ENCODE results near the gene CCDC88A. TPM values are rescaled to one million over a fixed set of nuclear protein-coding genes. Genes with fewer than 3 reads are reported as not detected.
"Not testable (repeated sequence)": the region's sequence is repeated elsewhere in the genome, so short reads cannot be mapped to it uniquely, and the experiment has no call there.

CCDC88A gene, protein sequence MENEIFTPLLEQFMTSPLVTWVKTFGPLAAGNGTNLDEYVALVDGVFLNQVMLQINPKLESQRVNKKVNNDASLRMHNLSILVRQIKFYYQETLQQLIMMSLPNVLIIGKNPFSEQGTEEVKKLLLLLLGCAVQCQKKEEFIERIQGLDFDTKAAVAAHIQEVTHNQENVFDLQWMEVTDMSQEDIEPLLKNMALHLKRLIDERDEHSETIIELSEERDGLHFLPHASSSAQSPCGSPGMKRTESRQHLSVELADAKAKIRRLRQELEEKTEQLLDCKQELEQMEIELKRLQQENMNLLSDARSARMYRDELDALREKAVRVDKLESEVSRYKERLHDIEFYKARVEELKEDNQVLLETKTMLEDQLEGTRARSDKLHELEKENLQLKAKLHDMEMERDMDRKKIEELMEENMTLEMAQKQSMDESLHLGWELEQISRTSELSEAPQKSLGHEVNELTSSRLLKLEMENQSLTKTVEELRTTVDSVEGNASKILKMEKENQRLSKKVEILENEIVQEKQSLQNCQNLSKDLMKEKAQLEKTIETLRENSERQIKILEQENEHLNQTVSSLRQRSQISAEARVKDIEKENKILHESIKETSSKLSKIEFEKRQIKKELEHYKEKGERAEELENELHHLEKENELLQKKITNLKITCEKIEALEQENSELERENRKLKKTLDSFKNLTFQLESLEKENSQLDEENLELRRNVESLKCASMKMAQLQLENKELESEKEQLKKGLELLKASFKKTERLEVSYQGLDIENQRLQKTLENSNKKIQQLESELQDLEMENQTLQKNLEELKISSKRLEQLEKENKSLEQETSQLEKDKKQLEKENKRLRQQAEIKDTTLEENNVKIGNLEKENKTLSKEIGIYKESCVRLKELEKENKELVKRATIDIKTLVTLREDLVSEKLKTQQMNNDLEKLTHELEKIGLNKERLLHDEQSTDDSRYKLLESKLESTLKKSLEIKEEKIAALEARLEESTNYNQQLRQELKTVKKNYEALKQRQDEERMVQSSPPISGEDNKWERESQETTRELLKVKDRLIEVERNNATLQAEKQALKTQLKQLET (N-terminal part only)
- 10 to 100 TPM; 15.1 to 49.4 TPM for total RNA-seq

DNA sequence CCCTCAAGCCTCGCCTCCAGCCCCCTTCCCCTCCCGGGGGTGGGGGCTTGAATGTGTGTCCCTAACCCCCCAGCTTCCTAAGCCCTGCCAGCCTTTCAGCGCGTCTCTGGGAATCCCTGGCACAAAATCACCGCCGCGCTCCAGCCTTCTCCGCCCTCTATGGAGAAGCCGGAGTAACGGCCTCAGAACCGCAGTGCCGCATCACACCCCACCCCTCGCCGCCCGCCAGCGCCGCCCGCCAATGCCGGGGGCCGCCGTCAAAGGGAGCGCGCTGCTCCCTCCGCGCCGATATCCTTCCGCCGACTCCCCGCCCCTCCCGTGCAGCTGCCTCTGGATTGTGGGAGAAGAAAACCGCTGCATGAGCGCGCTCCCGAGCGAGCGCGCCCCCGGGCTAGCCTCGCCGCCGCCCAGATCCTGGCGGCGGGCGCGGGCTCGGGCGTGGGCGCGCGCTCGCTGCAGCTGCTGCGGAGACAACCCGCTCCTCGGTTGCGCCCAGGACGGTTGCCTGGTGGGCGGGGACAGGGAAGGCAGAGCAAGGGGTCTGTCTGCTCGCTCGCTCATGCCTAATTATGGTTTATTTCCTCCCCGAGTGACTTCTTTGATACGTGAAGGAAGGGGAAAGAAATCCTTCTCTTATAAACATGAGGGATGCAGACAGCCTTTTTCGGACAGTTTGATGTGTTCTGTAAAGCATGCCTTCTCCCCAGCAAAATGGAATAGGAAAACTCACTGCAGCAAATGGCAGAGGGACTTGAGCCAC, at the start of gene CCDC88A:
TSS of gene CCDC88A (minus strand) at position 178 of the 760 bp plus-strand sequence. CDS start 777 bp downstream, outside the sequence.
- Mint-ChIP-seq H3K4me1 (ENCODE audit: low read depth in 2 of 2) (peaks cover 25 to 39% of the 10 kb centered on the region in 2 donors), H3K9me3 (no peaks in the 10 kb centered on the region), H3K27me3 (peaks cover 12% of the 10 kb centered on the region in 2 donors), H3K36me3 (no peaks in the 10 kb centered on the region), H3K27ac (peak within 1 kb of the TSS; percentile 38 to 77), H3K4me3 (peak within 1 kb of the TSS; percentile 94)
- ATAC-seq: peak; percentile 93 to 95
- DNase-seq (ENCODE audit: low spot score): peak; percentile 91

DNA sequence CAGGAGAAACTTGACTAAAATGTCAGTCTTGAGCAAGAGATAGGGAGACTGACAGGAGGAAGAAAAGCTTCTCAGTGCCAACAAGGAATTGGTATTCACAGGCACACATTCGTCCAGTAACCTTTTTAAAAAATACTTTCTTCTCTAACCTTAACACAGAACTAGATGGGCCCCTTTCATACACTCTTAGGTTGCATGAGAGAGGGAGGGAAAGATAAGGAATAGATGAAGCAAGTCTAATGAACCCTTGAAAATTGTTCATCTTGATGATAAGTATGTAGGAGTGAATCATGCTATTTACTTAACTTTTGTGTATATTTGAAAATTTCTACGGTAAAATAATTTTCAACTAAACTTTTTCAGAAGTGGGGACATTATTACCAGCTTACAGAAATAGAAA, 42.0 kb upstream of the CCDC88A start:
- Mint-ChIP-seq H3K9me3 (no peaks in the 10 kb centered on the region), H3K4me3 (no peak overlapping the region), H3K27me3 (peaks cover 20 to 29% of the 10 kb centered on the region in 2 donors), H3K36me3 (peaks cover 4% of the 10 kb centered on the region), H3K27ac (no peak overlapping the region), H3K4me1 (ENCODE audit: low read depth in 2 of 2) (no peaks in the 10 kb centered on the region)
- ATAC-seq (no peak), DNase-seq (ENCODE audit: low spot score) (no peak)

DNA sequence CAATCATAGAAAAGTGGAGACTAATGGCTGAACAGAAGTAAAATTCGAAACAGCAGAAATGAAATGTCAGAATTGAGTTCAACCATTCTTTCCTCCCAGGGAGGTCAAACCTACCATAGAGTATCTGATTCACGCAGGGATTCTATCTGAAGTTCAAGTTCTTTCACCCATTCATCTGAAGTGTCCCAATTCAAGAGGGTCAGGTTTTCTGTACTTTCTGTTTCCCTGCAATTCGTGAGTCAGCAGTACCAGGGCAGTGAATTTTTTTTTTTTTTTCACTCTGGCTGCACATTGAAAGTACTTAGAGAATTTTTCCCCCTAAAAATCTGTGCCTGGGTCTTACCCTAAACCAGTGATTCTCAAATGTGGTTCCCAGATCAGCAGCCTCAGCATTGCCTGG, 40.9 kb upstream of the CCDC88A start:
- no peak for ATAC-seq
- Mint-ChIP-seq H3K27me3 (peaks cover 18 to 19% of the 10 kb centered on the region in 2 donors), H3K36me3 (peaks cover 4% of the 10 kb centered on the region), H3K9me3 (no peaks in the 10 kb centered on the region), H3K4me1 (ENCODE audit: low read depth in 2 of 2) (no peaks in the 10 kb centered on the region), H3K27ac (no peak overlapping the region), H3K4me3 (no peak overlapping the region)
- no peak for DNase-seq (ENCODE audit: low spot score)

DNA sequence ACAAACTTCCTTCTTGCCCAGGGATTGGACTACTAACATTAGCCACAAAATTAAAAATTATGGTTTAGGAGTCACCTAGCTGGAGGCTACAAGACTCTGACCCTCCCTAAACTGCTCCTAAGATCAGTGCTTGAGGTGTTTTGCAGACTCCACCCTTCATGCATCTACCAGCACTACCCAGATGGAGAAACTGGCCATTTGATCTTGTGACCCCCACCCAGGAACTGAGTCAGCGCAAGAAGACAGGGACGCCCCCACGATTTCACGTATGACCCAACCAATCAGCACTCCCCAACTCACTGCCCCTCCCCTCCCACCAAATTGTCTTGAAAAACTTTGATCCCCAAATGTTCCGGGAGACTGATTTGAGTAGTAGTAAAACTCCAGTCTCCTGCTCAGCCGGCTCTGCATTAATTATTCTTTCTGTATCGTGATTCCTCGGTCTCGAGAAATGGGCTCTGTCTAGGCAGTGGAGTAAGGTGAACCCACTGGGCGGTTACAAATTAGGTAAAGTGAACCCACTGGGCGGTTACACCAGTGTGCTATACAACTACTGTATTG, 40.1 kb upstream of the CCDC88A start:
- peaks cover under 1% of the 10 kb centered on the region for H3K36me3 Mint-ChIP-seq
- no peak for DNase-seq (ENCODE audit: low spot score)
- no peaks in the 10 kb centered on the region for H3K9me3 Mint-ChIP-seq
- no peak overlapping the region for H3K4me3 Mint-ChIP-seq
- peaks cover 10 to 16% of the 10 kb centered on the region in 2 donors for H3K27me3 Mint-ChIP-seq
- H3K4me1 Mint-ChIP-seq (ENCODE audit: low read depth in 2 of 2): no peaks in the 10 kb centered on the region
- H3K27ac Mint-ChIP-seq: no peak overlapping the region
- no peak for ATAC-seq

DNA sequence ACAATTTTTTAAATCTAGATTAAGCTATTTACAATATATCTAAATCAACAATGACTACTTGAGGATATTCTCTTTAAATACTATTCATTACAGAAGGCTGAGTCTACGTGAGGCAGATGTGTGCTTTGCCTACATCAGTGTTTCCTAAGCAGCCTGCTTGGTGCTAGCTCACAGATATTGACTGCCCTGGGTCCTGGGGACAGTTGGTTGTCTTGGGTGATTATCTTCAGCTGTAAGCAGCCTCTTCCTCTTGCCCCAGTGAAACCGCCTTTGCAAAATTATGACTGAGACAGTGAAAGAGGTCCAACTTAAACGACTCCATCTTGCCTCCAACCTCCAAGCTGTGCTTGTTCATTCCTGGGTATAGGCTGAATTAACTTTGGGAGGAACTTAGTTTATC, 39.6 kb upstream of the CCDC88A start:
- Mint-ChIP-seq H3K36me3 (no peaks in the 10 kb centered on the region), H3K27ac (no peak overlapping the region)
- ATAC-seq: no peak

DNA sequence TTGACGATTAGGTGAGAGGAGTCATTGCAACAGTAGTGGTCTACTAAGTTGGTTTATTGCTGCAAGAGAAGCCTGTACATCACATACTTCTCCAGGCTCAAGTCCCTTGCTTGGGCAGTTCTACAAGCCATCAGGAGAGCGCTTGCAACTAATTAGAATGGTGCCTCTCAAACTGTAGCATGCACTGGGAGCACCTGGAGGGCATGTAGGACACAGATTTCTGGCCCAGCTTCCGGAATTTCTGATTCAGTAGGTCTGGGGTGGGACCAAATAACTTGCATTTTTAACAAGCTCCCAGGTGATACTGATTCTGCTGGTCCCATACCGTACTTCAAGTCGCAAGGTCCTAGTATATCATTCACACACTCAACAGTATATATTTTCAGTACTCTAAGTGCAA, 34.5 kb upstream of the CCDC88A start:
- Mint-ChIP-seq H3K4me3 (no peak overlapping the region), H3K27me3 (no peaks in the 10 kb centered on the region), H3K36me3 (no peaks in the 10 kb centered on the region), H3K27ac (no peak overlapping the region), H3K4me1 (ENCODE audit: low read depth in 2 of 2) (no peaks in the 10 kb centered on the region), H3K9me3 (no peaks in the 10 kb centered on the region)
- no peak for DNase-seq (ENCODE audit: low spot score)
- no peak for ATAC-seq

More for the DNA sequence above, 39.6 kb upstream of the CCDC88A start:
- Mint-ChIP-seq H3K4me1 (ENCODE audit: low read depth in 2 of 2) (no peaks in the 10 kb centered on the region), H3K4me3 (no peak overlapping the region), H3K27me3 (peaks cover 7 to 14% of the 10 kb centered on the region in 2 donors), H3K9me3 (no peaks in the 10 kb centered on the region)
- no peak for DNase-seq (ENCODE audit: low spot score)

DNA sequence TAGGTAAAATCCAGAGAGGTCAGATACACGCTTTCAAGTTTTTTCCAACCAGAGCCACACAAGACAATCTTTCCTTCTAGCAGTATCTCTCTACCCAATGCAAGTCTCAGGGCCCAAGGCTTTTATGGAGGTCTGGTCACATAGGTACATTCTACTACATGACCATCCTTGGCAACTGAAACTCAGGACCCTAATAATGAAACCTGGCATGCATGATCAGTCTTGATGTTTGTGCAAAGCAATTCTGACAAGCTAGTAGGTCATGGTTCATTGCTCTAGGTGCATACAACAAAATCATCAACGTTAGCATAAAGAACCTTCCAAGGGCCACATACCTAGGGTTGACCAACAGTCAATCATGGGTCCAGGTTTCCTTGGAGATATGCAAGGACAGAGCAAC, 33.2 kb upstream of the CCDC88A start:
- no peaks in the 10 kb centered on the region for H3K27me3 Mint-ChIP-seq
- no peaks in the 10 kb centered on the region for H3K36me3 Mint-ChIP-seq
- no peak overlapping the region for H3K27ac Mint-ChIP-seq
- ATAC-seq (no peak), DNase-seq (ENCODE audit: low spot score) (no peak)
- H3K9me3 Mint-ChIP-seq: no peaks in the 10 kb centered on the region
- no peaks in the 10 kb centered on the region for H3K4me1 Mint-ChIP-seq (ENCODE audit: low read depth in 2 of 2)
- H3K4me3 Mint-ChIP-seq: no peak overlapping the region

DNA sequence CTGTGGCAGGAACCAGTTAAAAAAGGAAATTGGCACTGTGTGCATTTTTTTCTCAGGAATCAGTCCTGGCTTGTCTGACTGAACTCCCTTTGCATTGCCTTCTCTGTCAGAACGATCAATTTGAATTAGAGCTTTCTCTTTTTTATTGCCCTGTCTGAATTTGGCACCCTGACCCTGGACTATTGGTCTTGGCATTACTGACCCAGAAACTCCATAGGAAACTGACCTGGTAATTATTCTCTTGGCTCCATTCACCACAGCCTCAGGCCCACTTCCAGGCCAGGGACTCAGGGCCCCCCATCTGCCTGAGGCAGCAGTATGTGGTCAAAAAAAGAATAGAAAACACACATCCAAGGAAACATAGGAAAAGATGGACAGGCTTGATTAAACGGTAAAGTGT, 32.0 kb upstream of the CCDC88A start:
- H3K9me3 Mint-ChIP-seq: no peaks in the 10 kb centered on the region
- H3K36me3 Mint-ChIP-seq: no peaks in the 10 kb centered on the region
- DNase-seq (ENCODE audit: low spot score): no peak

DNA sequence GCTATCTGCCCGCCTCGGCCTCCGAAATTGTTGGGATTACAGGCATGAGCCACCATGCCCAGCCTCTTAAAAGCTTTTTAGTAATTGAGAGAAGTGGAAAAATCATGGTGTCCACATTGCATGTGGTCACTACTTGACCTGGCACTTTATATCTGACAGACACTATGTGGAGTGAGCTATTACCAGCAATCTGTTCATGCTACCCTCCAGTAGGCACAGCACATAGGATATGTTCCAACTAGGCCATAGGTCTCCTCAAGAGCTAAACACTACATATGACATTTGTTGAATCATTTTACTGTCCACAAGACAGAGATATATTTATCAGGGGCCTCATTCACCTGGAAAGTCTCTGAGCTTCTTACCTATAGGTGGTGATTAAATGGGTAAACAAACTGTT, 30.4 kb upstream of the CCDC88A start:
- not testable (repeated sequence) for ATAC-seq; H3K4me3 Mint-ChIP-seq; H3K27me3 Mint-ChIP-seq; H3K36me3 Mint-ChIP-seq; H3K4me1 Mint-ChIP-seq (ENCODE audit: low read depth in 2 of 2); H3K9me3 Mint-ChIP-seq; DNase-seq (ENCODE audit: low spot score); H3K27ac Mint-ChIP-seq

More for the DNA sequence above, 32.0 kb upstream of the CCDC88A start:
- H3K4me1 Mint-ChIP-seq (ENCODE audit: low read depth in 2 of 2): no peaks in the 10 kb centered on the region
- H3K4me3 Mint-ChIP-seq: no peak overlapping the region
- no peak for ATAC-seq
- H3K27me3 Mint-ChIP-seq: no peaks in the 10 kb centered on the region
- H3K27ac Mint-ChIP-seq: no peak overlapping the region

DNA sequence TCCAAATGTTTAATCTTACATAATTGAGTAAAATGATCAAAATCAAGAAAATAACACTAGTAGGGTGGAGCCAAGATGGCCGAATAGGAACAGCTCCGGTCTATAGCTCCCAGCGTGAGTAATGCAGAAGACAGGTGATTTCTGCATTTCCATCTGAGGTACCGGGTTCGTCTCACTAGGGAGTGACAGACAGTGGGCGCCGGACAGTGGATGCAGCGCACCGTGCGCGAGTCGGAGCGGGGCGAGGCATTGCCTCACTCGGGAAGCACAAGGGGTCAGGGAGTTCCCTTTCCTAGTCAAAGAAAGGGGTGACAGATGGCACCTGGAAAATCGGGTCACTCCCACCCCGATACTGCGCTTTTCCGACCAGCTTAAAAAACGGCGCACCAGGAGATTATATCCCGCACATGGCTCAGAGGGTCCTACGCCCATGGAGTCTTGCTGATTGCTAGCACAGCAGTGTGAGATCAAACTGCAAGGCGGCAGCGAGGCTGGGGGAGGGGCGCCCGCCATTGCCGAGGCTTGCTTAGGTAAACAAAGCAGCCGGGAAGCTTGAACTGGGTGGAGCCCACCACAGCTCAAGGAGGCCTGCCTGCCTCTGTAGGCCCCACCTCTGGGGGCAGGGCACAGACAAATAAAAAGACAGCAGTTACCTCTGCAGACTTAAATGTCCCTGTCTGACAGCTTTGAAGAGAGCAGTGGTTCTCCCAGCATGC, 22.5 kb upstream of the CCDC88A start:
- DNase-seq (ENCODE audit: low spot score); H3K36me3 Mint-ChIP-seq; H3K27ac Mint-ChIP-seq; H3K4me1 Mint-ChIP-seq (ENCODE audit: low read depth in 2 of 2); H3K9me3 Mint-ChIP-seq; H3K4me3 Mint-ChIP-seq; ATAC-seq: not testable (repeated sequence)
- peaks cover 15% of the 10 kb centered on the region in 2 donors for H3K27me3 Mint-ChIP-seq

DNA sequence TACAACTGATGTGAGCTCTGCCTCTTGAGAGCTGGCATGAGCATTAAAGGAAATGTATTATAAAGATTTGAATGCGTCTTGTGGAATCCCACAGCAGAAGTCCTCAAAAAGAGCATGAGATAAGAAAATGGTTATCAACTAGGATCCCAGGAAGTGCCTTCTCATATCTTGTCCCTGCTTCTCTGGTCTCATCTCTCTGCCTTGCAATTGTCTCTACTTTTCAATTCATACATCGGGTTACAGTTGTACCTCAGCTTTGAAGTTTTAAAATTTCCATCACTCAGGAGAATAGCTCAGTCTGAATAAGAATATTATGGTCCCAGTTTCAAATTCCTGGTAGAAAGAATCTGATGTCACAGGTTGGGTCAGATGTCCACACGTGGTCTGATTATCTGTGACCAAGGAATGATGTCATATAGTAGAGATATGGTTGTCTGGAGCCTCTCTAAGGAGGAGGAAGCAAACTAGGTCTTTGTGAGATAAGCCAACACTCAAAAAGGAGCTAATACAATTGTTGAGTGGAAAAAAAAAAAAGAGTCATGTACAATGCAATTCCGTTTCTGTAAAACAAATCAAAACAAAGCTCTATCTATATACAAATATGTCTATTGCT, 21.7 kb upstream of the CCDC88A start:
- no peaks in the 10 kb centered on the region for H3K36me3 Mint-ChIP-seq
- no peaks in the 10 kb centered on the region for H3K4me1 Mint-ChIP-seq (ENCODE audit: low read depth in 2 of 2)
- DNase-seq (ENCODE audit: low spot score) (no peak), ATAC-seq (no peak)
- peaks cover 15% of the 10 kb centered on the region in 2 donors for H3K27me3 Mint-ChIP-seq
- no peak overlapping the region for H3K27ac Mint-ChIP-seq
- no peaks in the 10 kb centered on the region for H3K9me3 Mint-ChIP-seq
- H3K4me3 Mint-ChIP-seq: no peak overlapping the region

DNA sequence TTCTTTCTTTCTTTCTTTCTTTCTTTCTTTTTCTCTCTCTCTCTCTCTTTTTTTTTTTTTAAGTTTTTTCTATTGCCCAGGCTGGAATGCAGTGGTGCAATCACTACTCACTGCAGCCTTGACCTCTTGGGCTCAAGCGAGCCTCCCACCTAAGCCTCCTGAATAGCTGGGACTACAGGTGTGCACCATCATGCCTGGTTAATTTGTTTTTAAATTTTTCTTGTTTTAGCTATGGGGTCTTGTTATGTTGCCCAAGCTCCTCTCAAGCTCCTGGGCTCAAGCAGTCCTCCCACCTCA, 19.4 kb upstream of the CCDC88A start:
- no peaks in the 10 kb centered on the region for H3K4me1 Mint-ChIP-seq (ENCODE audit: low read depth in 2 of 2)
- H3K27ac Mint-ChIP-seq: no peak overlapping the region
- peaks cover 2 to 8% of the 10 kb centered on the region in 2 donors for H3K27me3 Mint-ChIP-seq
- no peaks in the 10 kb centered on the region for H3K9me3 Mint-ChIP-seq
- DNase-seq (ENCODE audit: low spot score): no peak
- H3K36me3 Mint-ChIP-seq: no peaks in the 10 kb centered on the region
- no peak for ATAC-seq
- no peak overlapping the region for H3K4me3 Mint-ChIP-seq

Data from natural killer cell treated with Interleukin-12 subunit alpha and Interleukin-12 subunit beta and Interleukin-15 and Interleukin-18, amount 100 ng/mL, for 72 hours (primary cell).